Mammary epithelial cell (primary cell): ENCODE measurements around the gene SORCS2.

Source experiments
- CTCF ChIP-seq, 2 donors: IDR thresholded peaks in 1 of 2; conservative IDR thresholded peaks in 1 of 2; 2 replicates each; pipeline ENCODE4 v1.5.1; 2011 to 2012; ENCODE audit warnings: inconsistent platforms in 2 of 2, low read length in 2 of 2, mild to moderate bottlenecking in 2 of 2, control low read depth in 1 of 2, low read depth in 1 of 2; ENCODE audit not compliant: insufficient read depth in 1 of 2; ENCODE audit errors: extremely low read depth in 1 of 2
- EZH2 ChIP-seq: IDR thresholded peaks from 2 replicates; pipeline ENCODE4 v1.6.1; 2012; ENCODE audit warnings: low read length, inconsistent platforms, borderline replicate concordance

DNA sequence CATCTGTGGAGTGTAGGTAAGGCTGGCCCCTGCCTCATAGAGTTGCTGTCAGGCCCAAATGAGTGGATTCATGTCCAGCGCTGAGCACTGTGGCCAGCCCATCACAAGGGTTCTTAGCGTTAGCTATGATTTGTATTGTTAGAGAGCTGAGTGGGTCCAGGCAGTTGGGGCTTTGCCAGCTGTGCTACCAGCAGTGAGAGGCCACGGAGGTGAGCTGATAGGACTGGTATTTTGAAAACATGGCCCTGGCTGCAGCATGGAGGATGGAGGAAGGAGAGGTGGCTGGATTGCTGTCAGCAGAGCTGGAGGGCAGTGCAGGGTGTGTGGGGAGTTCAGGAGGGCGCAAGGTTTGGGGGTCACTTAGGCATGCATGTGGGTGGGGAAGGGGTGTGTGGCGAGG lies 172.6 kb downstream of the SORCS2 start:
- no peak for TF ChIP-seq CTCF (conservative IDR thresholded peaks at IDR 0.05 in 1 of 2, IDR thresholded peaks at IDR 0.05 in 1 of 2; ENCODE audit: extremely low read depth in 1 of 2, insufficient read depth in 1 of 2, low read depth in 1 of 2, low read length in 2 of 2)
- TF ChIP-seq EZH2 = no peak
